ENCODE measurements around the gene ME3.
"Not testable (repeated sequence)": the region's sequence is repeated elsewhere in the genome, so short reads cannot be mapped to it uniquely, and the experiment has no call there.

Gene ME3

GRCh38 chr11:86575208-86575855 is 97.1 kb downstream of the ME3 start:
- Mint-ChIP-seq H3K27me3 (peaks cover 2% of the 10 kb centered on the region), H3K27ac (no peak overlapping the region), H3K4me1 (no peaks in the 10 kb centered on the region), H3K36me3 (no peaks in the 10 kb centered on the region), H3K9me3 (no peaks in the 10 kb centered on the region), H3K4me3 (no peak overlapping the region)
- no peak for DNase-seq (ENCODE audit: low spot score in 2 of 2)
- no peak for ATAC-seq (ENCODE audit: low read depth)

GRCh38 chr11:86574493-86575207 is 97.8 kb downstream of the ME3 start:
- H3K4me3 Mint-ChIP-seq = no peak overlapping the region
- no peaks in the 10 kb centered on the region for H3K36me3 Mint-ChIP-seq
- DNase-seq (ENCODE audit: low spot score in 2 of 2) (no peak), ATAC-seq (ENCODE audit: low read depth) (no peak)
- H3K4me1 Mint-ChIP-seq = no peaks in the 10 kb centered on the region
- H3K9me3 Mint-ChIP-seq = no peaks in the 10 kb centered on the region
- no peak overlapping the region for H3K27ac Mint-ChIP-seq
- peaks cover 2% of the 10 kb centered on the region for H3K27me3 Mint-ChIP-seq

GRCh38 chr11:86571273-86571948 is 101.0 kb downstream of the ME3 start:
- Mint-ChIP-seq H3K27me3 (peaks cover 5% of the 10 kb centered on the region), H3K9me3 (no peaks in the 10 kb centered on the region), H3K4me3 (no peak overlapping the region), H3K36me3 (no peaks in the 10 kb centered on the region), H3K4me1 (no peaks in the 10 kb centered on the region), H3K27ac (no peak overlapping the region)
- DNase-seq (ENCODE audit: low spot score in 2 of 2) (no peak), ATAC-seq (ENCODE audit: low read depth) (no peak)

GRCh38 chr11:86570451-86570850 is 102.0 kb downstream of the ME3 start:
- Mint-ChIP-seq H3K9me3 (no peaks in the 10 kb centered on the region), H3K4me3 (no peak overlapping the region)
- ATAC-seq (ENCODE audit: low read depth) = no peak

GRCh38 chr11:86570020-86570419 is 102.4 kb downstream of the ME3 start:
- no peak overlapping the region for H3K27ac Mint-ChIP-seq
- no peak overlapping the region for H3K4me3 Mint-ChIP-seq
- ATAC-seq (ENCODE audit: low read depth) (no peak), DNase-seq (ENCODE audit: low spot score in 2 of 2) (no peak)
- no peaks in the 10 kb centered on the region for H3K36me3 Mint-ChIP-seq
- peaks cover 7% of the 10 kb centered on the region for H3K27me3 Mint-ChIP-seq
- no peaks in the 10 kb centered on the region for H3K4me1 Mint-ChIP-seq
- H3K9me3 Mint-ChIP-seq = peaks cover 1% of the 10 kb centered on the region

More at GRCh38 chr11:86570451-86570850, 102.0 kb downstream of the ME3 start:
- no peaks in the 10 kb centered on the region for H3K36me3 Mint-ChIP-seq
- no peak overlapping the region for H3K27ac Mint-ChIP-seq
- H3K4me1 Mint-ChIP-seq = no peaks in the 10 kb centered on the region
- peaks cover 5% of the 10 kb centered on the region for H3K27me3 Mint-ChIP-seq
- DNase-seq (ENCODE audit: low spot score in 2 of 2) = no peak

- no peak for ATAC-seq (ENCODE audit: low read depth)
- Mint-ChIP-seq H3K4me3 (no peak overlapping the region), H3K9me3 (peaks cover 1% of the 10 kb centered on the region), H3K4me1 (no peaks in the 10 kb centered on the region), H3K27ac (no peak overlapping the region), H3K27me3 (peaks cover 9% of the 10 kb centered on the region), H3K36me3 (no peaks in the 10 kb centered on the region)
- DNase-seq (ENCODE audit: low spot score in 2 of 2) = no peak
Observed at GRCh38 chr11:86569109-86569508, 103.3 kb downstream of the ME3 start.

- no peak overlapping the region for H3K4me3 Mint-ChIP-seq
- H3K27me3 Mint-ChIP-seq = peaks cover 10% of the 10 kb centered on the region
- H3K4me1 Mint-ChIP-seq = no peaks in the 10 kb centered on the region
- H3K9me3 Mint-ChIP-seq = peaks cover 5% of the 10 kb centered on the region
- no peaks in the 10 kb centered on the region for H3K36me3 Mint-ChIP-seq
- ATAC-seq (ENCODE audit: low read depth) (no peak), DNase-seq (ENCODE audit: low spot score in 2 of 2) (no peak)
- no peak overlapping the region for H3K27ac Mint-ChIP-seq
Observed at GRCh38 chr11:86565801-86566312, 106.6 kb downstream of the ME3 start.

GRCh38 chr11:86565388-86565787 is 107.0 kb downstream of the ME3 start:
- Mint-ChIP-seq H3K27me3 (peaks cover 10% of the 10 kb centered on the region), H3K9me3 (peaks cover 5% of the 10 kb centered on the region), H3K36me3 (no peaks in the 10 kb centered on the region), H3K4me1 (no peaks in the 10 kb centered on the region), H3K4me3 (no peak overlapping the region), H3K27ac (no peak overlapping the region)
- DNase-seq (ENCODE audit: low spot score in 2 of 2) (no peak), ATAC-seq (ENCODE audit: low read depth) (no peak)

GRCh38 chr11:86562842-86563241 is 109.6 kb downstream of the ME3 start:
- H3K27me3 Mint-ChIP-seq = peaks cover 10% of the 10 kb centered on the region
- not testable (repeated sequence) for H3K27ac Mint-ChIP-seq; H3K36me3 Mint-ChIP-seq; H3K9me3 Mint-ChIP-seq; DNase-seq (ENCODE audit: low spot score in 2 of 2); H3K4me3 Mint-ChIP-seq; ATAC-seq (ENCODE audit: low read depth); H3K4me1 Mint-ChIP-seq

- DNase-seq (ENCODE audit: low spot score in 2 of 2) = no peak
- Mint-ChIP-seq H3K4me3 (no peak overlapping the region), H3K27ac (no peak overlapping the region), H3K4me1 (no peaks in the 10 kb centered on the region), H3K27me3 (peaks cover 5% of the 10 kb centered on the region), H3K36me3 (no peaks in the 10 kb centered on the region), H3K9me3 (peaks cover 4% of the 10 kb centered on the region)
- ATAC-seq (ENCODE audit: low read depth) = no peak
Observed at GRCh38 chr11:86559311-86559945, 113.0 kb downstream of the ME3 start.

GRCh38 chr11:86558841-86559240 is 113.6 kb downstream of the ME3 start:
- H3K9me3 Mint-ChIP-seq = peaks cover 4% of the 10 kb centered on the region
- ATAC-seq (ENCODE audit: low read depth) (no peak), DNase-seq (ENCODE audit: low spot score in 2 of 2) (no peak)
- H3K27me3 Mint-ChIP-seq = peaks cover 4% of the 10 kb centered on the region
- H3K4me3 Mint-ChIP-seq = no peak overlapping the region
- H3K27ac Mint-ChIP-seq = no peak overlapping the region
- H3K4me1 Mint-ChIP-seq = no peaks in the 10 kb centered on the region
- H3K36me3 Mint-ChIP-seq = no peaks in the 10 kb centered on the region

- Mint-ChIP-seq H3K27ac (no peak overlapping the region), H3K9me3 (peaks cover 3% of the 10 kb centered on the region), H3K4me1 (no peaks in the 10 kb centered on the region), H3K36me3 (no peaks in the 10 kb centered on the region), H3K4me3 (no peak overlapping the region), H3K27me3 (peaks cover 4% of the 10 kb centered on the region)
- DNase-seq (ENCODE audit: low spot score in 2 of 2) (no peak), ATAC-seq (ENCODE audit: low read depth) (no peak)
Observed at GRCh38 chr11:86558207-86558606, 114.2 kb downstream of the ME3 start.

- Mint-ChIP-seq H3K27ac (no peak overlapping the region), H3K27me3 (peaks cover 6% of the 10 kb centered on the region), H3K4me1 (no peaks in the 10 kb centered on the region), H3K4me3 (no peak overlapping the region), H3K9me3 (no peaks in the 10 kb centered on the region), H3K36me3 (no peaks in the 10 kb centered on the region)
- ATAC-seq (ENCODE audit: low read depth) (no peak), DNase-seq (ENCODE audit: low spot score in 2 of 2) (no peak)
Observed at GRCh38 chr11:86555866-86556265, 116.5 kb downstream of the ME3 start.

GRCh38 chr11:86555401-86555800 is 117.0 kb downstream of the ME3 start:
- H3K27ac Mint-ChIP-seq = no peak overlapping the region
- H3K27me3 Mint-ChIP-seq = peaks cover 6% of the 10 kb centered on the region
- H3K36me3 Mint-ChIP-seq = no peaks in the 10 kb centered on the region
- H3K9me3 Mint-ChIP-seq = no peaks in the 10 kb centered on the region
- ATAC-seq (ENCODE audit: low read depth) (no peak), DNase-seq (ENCODE audit: low spot score in 2 of 2) (no peak)
- no peak overlapping the region for H3K4me3 Mint-ChIP-seq
- H3K4me1 Mint-ChIP-seq = no peaks in the 10 kb centered on the region
